SH-SY5Y (cell line): ENCODE results near the gene ZSCAN5B.

Source experiments
- GATA2 ChIP-seq: IDR thresholded peaks from 2 replicates; pipeline ENCODE4 v1.6.1; 2011; ENCODE audit warnings: mild to moderate bottlenecking, low read depth, low read length
- GATA3 ChIP-seq: IDR thresholded peaks from 2 replicates; pipeline ENCODE4 v1.6.1; 2011; ENCODE audit warnings: low read depth, mild to moderate bottlenecking, low read length, moderate library complexity

DNA sequence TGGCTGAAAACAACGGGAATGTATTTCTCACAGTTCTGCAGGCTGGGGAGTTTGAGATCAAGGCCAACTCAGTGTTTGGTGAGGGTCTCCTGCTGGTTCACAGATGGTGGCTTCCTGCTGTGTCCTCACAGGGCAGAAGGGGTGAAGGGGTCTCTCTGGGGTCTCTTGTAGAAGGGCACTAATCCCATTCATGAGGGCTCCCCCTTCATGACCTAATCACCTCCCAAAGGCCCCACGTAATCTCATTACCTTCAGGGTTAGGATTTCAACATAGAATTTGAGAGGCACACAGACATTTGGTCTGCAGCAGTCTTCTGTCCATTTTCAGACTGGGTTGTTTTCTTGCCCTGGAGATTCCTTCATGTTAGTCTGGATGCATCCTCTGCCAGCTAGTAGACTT, 44.9 kb downstream of the ZSCAN5B start:
- no peak for TF ChIP-seq GATA2
- no peak for TF ChIP-seq GATA3
